ENCODE measurements around the gene CA14.

The CA14 gene

GRCh38 chr1:150243003-150243402 is 14.6 kb upstream of the CA14 start:
- H3K4me3 ChIP-seq (ENCODE audit: low read depth, low read length): no peak overlapping the region
- no peak for DNase-seq (ENCODE audit: low read depth)
- TF ChIP-seq CTCF (IDR thresholded peaks at IDR 0.05; ENCODE audit: control insufficient read depth, extremely low read depth, insufficient read depth): no peak

GRCh38 chr1:150249936-150250335 is 7.6 kb upstream of the CA14 start:
- DNase-seq (ENCODE audit: low read depth): no peak
- TF ChIP-seq CTCF (IDR thresholded peaks at IDR 0.05; ENCODE audit: control insufficient read depth, extremely low read depth, insufficient read depth): no peak
- no peak overlapping the region for H3K4me3 ChIP-seq (ENCODE audit: low read depth, low read length)

- H3K4me3 ChIP-seq (ENCODE audit: low read depth, low read length): no peak overlapping the region
- no peak for TF ChIP-seq CTCF (IDR thresholded peaks at IDR 0.05; ENCODE audit: control insufficient read depth, extremely low read depth, insufficient read depth)
- no peak for DNase-seq (ENCODE audit: low read depth)
Observed at GRCh38 chr1:150256198-150256553, 1.4 kb upstream of the CA14 start.

GRCh38 chr1:150256554-150257341 is 826 bp upstream of the CA14 start:
- no peak for DNase-seq (ENCODE audit: low read depth)
- H3K4me3 ChIP-seq (ENCODE audit: low read depth, low read length): no peak overlapping the region
- no peak for TF ChIP-seq CTCF (IDR thresholded peaks at IDR 0.05; ENCODE audit: control insufficient read depth, extremely low read depth, insufficient read depth)

GRCh38 chr1:150259217-150259616 is 1.6 kb downstream of the CA14 start:
- TF ChIP-seq CTCF (IDR thresholded peaks at IDR 0.05; ENCODE audit: control insufficient read depth, extremely low read depth, insufficient read depth): no peak
- no peak for DNase-seq (ENCODE audit: low read depth)
- no peak overlapping the region for H3K4me3 ChIP-seq (ENCODE audit: low read depth, low read length)

- peak; percentile 65 for DNase-seq (ENCODE audit: low read depth)
- H3K4me3 ChIP-seq (ENCODE audit: low read depth, low read length): no peak overlapping the region
- TF ChIP-seq CTCF (IDR thresholded peaks at IDR 0.05; ENCODE audit: control insufficient read depth, extremely low read depth, insufficient read depth): no peak
Observed at GRCh38 chr1:150259758-150260669, 2.4 kb downstream of the CA14 start.
